22Rv1 (cell line): Measurements from ENCODE around the gene SALL4.

Source experiments
- CTCF ChIP-seq: fragments of 450-650 bp; IDR thresholded peaks from 2 replicates; pipeline ENCODE4 v1.5.1; 2017; ENCODE audit warnings: mild to moderate bottlenecking
- ZFX ChIP-seq: fragments of 450-650 bp; IDR thresholded peaks from 2 replicates; pipeline ENCODE4 v1.6.1; 2017; ENCODE audit warnings: antibody characterized with exemption, borderline replicate concordance

- TF ChIP-seq CTCF, result peak; percentile 34
- TF ChIP-seq ZFX, result no peak
Measured at GRCh38 chr20:51766994-51767866, 35.1 kb downstream of the SALL4 start.
